WTC11 (cell line): ENCODE measurements around the gene MTFP1. TPM values are rescaled to one million over a fixed set of nuclear protein-coding genes. Genes with fewer than 3 reads are reported as not detected.

Experiments used
- ATAC-seq: fragments of 200-7000 bp; cut with Tn5 transposase; 2 replicates; pipeline ENCODE4 v1.10.0; 2021; ENCODE audit warnings: mild to moderate bottlenecking, moderate library complexity
- CTCF ChIA-PET: fragments of 300-600 bp; sonication (Branson Sonifier 250); formaldehyde crosslinking; loops from one replicate; lab custom pipeline; 2021; ENCODE audit warnings: antibody characterized with exemption; lab: Charles Lee
- POLR2A ChIA-PET: fragments of 350-600 bp; sonication (Branson Sonifier 250); formaldehyde crosslinking; loops from one replicate; lab custom pipeline; 2021; ENCODE audit warnings: antibody characterized with exemption; lab: Charles Lee
- DNase-seq: peaks from one replicate; pipeline ENCODE4 v3.0.0; 2021; ENCODE audit warnings: low spot score
- H3K27ac Mint-ChIP-seq: 2 replicates; pipeline ENCODE4 v1.8.0; 2021; ENCODE audit warnings: mixed read lengths
- H3K27me3 Mint-ChIP-seq: 2 replicates; pipeline ENCODE4 v1.8.0; 2021; ENCODE audit warnings: low read depth, mild to moderate bottlenecking, moderate library complexity, mixed read lengths
- H3K36me3 Mint-ChIP-seq: 2 replicates; pipeline ENCODE4 v1.8.0; 2021; ENCODE audit warnings: mixed read lengths
- H3K4me1 Mint-ChIP-seq: 2 replicates; pipeline ENCODE4 v1.8.0; 2022; ENCODE audit warnings: mixed read lengths
- H3K4me3 Mint-ChIP-seq: 2 replicates; pipeline ENCODE4 v1.8.0; 2021; ENCODE audit warnings: mild to moderate bottlenecking, moderate library complexity, mixed read lengths
- H3K9me3 Mint-ChIP-seq: 2 replicates; pipeline ENCODE4 v1.8.0; 2021; ENCODE audit warnings: mixed read lengths
- CBFB ChIP-seq: sonication (generic); formaldehyde crosslinking; IDR thresholded peaks from 2 replicates; pipeline ENCODE4 v1.8.1; 2022; ENCODE audit warnings: mild to moderate bottlenecking, low read depth, missing genetic modification reagents
- ELF4 ChIP-seq: sonication (generic); formaldehyde crosslinking; IDR thresholded peaks from 2 replicates; pipeline ENCODE4 v1.8.1; 2022; ENCODE audit warnings: low read depth, mild to moderate bottlenecking, moderate library complexity, missing genetic modification reagents
- FOXP1 ChIP-seq: sonication (generic); formaldehyde crosslinking; IDR thresholded peaks from 2 replicates; pipeline ENCODE4 v1.8.0; 2022; ENCODE audit warnings: missing genetic modification reagents, mild to moderate bottlenecking, moderate library complexity, borderline replicate concordance
- MYBL2 ChIP-seq: sonication (generic); formaldehyde crosslinking; IDR thresholded peaks from 2 replicates; pipeline ENCODE4 v1.8.1; 2023; ENCODE audit warnings: mild to moderate bottlenecking, moderate library complexity, missing genetic modification reagents
- NFYB ChIP-seq: sonication (generic); formaldehyde crosslinking; conservative IDR thresholded peaks from 2 replicates; pipeline ENCODE4 v1.8.0; 2022; ENCODE audit warnings: low read depth, missing genetic modification reagents
- NR3C1 ChIP-seq: sonication (generic); formaldehyde crosslinking; conservative IDR thresholded peaks from 2 replicates; pipeline ENCODE4 v1.8.1; 2023; ENCODE audit warnings: low read depth, mild to moderate bottlenecking, missing genetic modification reagents
- SMAD3 ChIP-seq: sonication (generic); formaldehyde crosslinking; IDR thresholded peaks from 2 replicates; pipeline ENCODE4 v1.8.0; 2022; ENCODE audit warnings: missing genetic modification reagents, mild to moderate bottlenecking, borderline replicate concordance
- SP1 ChIP-seq: sonication (generic); formaldehyde crosslinking; conservative IDR thresholded peaks from 2 replicates; pipeline ENCODE4 v1.8.1; 2022; ENCODE audit warnings: missing genetic modification reagents
- ZBTB21 ChIP-seq: sonication (generic); formaldehyde crosslinking; IDR thresholded peaks from 2 replicates; pipeline ENCODE4 v1.8.1; 2023; ENCODE audit warnings: mild to moderate bottlenecking, missing genetic modification reagents, borderline replicate concordance
- ZNF138 ChIP-seq: sonication (generic); formaldehyde crosslinking; conservative IDR thresholded peaks from 2 replicates; pipeline ENCODE4 v1.8.1; 2022; ENCODE audit warnings: mild to moderate bottlenecking, moderate library complexity, missing genetic modification reagents
- ZNF232 ChIP-seq: sonication (generic); formaldehyde crosslinking; IDR thresholded peaks from 2 replicates; pipeline ENCODE4 v1.8.0; 2022; ENCODE audit warnings: mild to moderate bottlenecking, missing genetic modification reagents
- total RNA-seq: library from RNA; stranded (reverse); gene quantifications from 3 replicates; pipeline ENCODE4 v1.2.3, GENCODE V29; 2021
- TF ChIP-seq, protein P1 (sequence below): sonication (generic); formaldehyde crosslinking; IDR thresholded peaks from 2 replicates; pipeline ENCODE4 v1.8.1; 2023; ENCODE audit warnings: mild to moderate bottlenecking, moderate library complexity, missing genetic modification reagents
- TF ChIP-seq, protein P2 (sequence below): sonication (generic); formaldehyde crosslinking; IDR thresholded peaks from 2 replicates; pipeline ENCODE4 v1.8.0; 2023; ENCODE audit warnings: missing genetic modification reagents
- TF ChIP-seq, protein P3 (sequence below): sonication (generic); formaldehyde crosslinking; IDR thresholded peaks from 2 replicates; pipeline ENCODE4 v1.8.0; 2023; ENCODE audit warnings: missing genetic modification reagents, mild to moderate bottlenecking, borderline replicate concordance
- TF ChIP-seq, protein P4 (sequence below): sonication (generic); formaldehyde crosslinking; IDR thresholded peaks from 2 replicates; pipeline ENCODE4 v1.8.1; 2023; ENCODE audit warnings: mild to moderate bottlenecking, missing genetic modification reagents
- TF ChIP-seq, protein P5 (sequence below): sonication (generic); formaldehyde crosslinking; IDR thresholded peaks from 2 replicates; pipeline ENCODE4 v1.8.0; 2022; ENCODE audit warnings: mild to moderate bottlenecking, missing genetic modification reagents

MTFP1 gene
- total RNA-seq, 1 experiment from 2014 or later = 75.0 TPM

DNA sequence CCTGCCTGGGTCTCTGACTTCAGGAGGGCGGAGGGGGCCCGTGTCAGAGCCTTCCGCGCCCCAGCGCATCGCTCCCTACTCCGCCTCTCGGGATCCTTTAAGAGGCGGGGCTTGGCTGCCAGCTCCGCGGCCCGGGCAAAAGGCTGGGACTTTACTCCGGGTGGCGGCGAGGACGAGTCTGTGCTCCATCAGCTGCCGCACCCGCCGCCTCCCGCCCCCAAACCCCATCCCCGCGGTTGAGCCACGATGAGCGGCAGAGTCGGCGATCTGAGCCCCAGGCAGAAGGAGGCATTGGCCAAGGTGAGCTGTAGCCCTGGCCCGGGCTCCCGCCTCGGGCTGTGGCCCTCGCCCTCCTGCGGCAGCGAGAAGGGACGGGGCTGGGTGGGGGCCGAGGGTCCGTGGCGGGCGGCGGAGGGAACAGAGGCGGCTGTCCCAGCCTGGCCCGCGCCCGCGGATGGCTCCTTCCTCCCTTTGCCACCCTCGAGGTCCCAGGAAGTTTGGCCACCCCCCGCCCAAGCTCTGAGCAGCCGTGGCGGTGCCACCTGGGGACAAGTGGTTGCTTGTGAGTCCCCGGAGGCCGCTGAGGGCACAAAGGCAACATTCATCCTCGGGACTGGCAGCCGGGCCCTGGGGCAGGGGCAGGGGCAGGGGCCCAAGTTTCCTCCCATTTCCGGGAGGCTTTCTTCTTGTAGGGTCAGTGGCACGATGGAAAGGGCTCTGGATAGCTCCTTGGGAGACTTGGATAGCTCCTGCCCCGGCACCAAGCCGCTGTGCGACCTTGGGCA, 28.5 kb upstream of the MTFP1 start, which contains the start of gene SEC14L2:
TSS of gene SEC14L2 (plus strand) at position 148 of the 785 bp plus-strand sequence. CDS start at position 247, 99 bp downstream.
- H3K4me1 Mint-ChIP-seq = peaks cover 37% of the 10 kb centered on the region
- POLR2A ChIA-PET = interaction anchor here (0.6 to 3.2 kb wide), 7 partner anchors 27 to 1030 kb away, joined by 3 to 35 read pairs (median 4); partner anchors contain the start of genes CCDC157, MTFP1 and SF3A1
- ATAC-seq = peak; percentile 84

DNA sequence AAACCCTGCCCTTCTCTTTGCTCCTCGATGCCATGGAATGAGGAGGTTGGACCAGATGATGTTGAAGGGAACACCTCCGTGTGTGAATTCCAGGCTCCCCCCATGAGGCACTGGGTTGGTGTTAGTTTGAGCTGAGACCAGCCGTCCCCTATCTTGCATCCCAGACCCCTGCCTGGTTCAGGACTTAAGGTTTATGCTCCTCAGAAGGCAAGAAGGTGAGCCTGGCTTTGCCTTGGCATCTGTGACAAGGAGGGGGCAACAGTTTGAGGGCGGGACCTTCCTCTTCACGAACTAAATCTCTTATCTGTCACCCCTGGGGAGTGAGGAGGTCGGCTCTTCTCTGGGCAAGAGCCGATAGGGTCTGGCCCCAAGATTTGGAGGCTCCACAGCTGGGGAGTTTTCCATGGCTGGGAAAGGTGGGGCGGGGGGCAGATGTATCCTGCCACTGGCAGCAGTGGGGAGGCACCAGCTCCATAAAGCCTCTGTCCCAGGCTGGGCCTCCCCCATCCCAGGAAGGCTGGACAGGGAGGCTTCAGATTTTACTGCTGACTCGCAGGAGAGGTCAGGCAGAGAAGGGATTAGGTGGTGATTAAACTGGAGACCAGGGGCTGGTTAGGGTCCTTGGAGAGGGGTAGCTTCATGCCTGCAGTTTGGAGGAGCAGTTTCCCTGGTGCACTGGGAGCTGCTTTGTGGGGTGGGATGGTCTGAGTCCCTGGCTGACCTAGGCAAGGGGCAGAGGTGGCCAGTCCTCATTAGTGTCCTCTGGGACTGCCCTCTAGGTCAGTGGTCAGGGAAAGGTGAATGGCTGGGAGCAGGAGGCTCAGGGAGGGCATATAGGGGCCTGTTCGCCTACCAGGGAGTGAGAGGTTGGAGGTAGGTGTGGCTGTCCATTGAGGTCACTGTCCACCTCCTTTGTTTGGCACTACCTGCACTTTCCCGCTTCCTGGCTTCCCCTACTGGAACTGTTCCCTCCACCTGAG, 27.6 kb upstream of the MTFP1 start:
- no peak overlapping the region for H3K27ac Mint-ChIP-seq
- ATAC-seq (peak; percentile 3; the same call in 1 of the 2 replicates), DNase-seq (no peak)
- H3K36me3 Mint-ChIP-seq = no peaks in the 10 kb centered on the region
- H3K27me3 Mint-ChIP-seq = peaks cover 64% of the 10 kb centered on the region
- no peaks in the 10 kb centered on the region for H3K9me3 Mint-ChIP-seq
- ChIA-PET CTCF (interaction anchor here (1.9 to 4.1 kb wide), 5 partner anchors 10 to 110 kb away, joined by 8 to 56 read pairs (median 23); partner anchors contain the start of genes CASTOR1, CCDC157, MTFP1 and RNF215), POLR2A (interaction anchor here (0.6 to 3.2 kb wide), 5 partner anchors 16 to 514 kb away, joined by 3 to 35 read pairs (median 4); partner anchors contain the start of genes CCDC157, MTFP1 and SF3A1)
- peak overlapping the region; percentile 67 for H3K4me3 Mint-ChIP-seq
- H3K4me1 Mint-ChIP-seq = peaks cover 36% of the 10 kb centered on the region
- TF ChIP-seq, protein P1, sequence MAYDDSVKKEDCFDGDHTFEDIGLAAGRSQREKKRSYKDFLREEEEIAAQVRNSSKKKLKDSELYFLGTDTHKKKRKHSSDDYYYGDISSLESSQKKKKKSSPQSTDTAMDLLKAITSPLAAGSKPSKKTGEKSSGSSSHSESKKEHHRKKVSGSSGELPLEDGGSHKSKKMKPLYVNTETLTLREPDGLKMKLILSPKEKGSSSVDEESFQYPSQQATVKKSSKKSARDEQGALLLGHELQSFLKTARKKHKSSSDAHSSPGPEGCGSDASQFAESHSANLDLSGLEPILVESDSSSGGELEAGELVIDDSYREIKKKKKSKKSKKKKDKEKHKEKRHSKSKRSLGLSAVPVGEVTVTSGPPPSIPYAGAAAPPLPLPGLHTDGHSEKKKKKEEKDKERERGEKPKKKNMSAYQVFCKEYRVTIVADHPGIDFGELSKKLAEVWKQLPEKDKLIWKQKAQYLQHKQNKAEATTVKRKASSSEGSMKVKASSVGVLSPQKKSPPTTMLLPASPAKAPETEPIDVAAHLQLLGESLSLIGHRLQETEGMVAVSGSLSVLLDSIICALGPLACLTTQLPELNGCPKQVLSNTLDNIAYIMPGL (CRISPR knock-in tag) = no peak
- no peak for TF ChIP-seq NR3C1 (CRISPR knock-in tag)
- TF ChIP-seq NFYB (CRISPR knock-in tag) = no peak
- TF ChIP-seq, protein P2, sequence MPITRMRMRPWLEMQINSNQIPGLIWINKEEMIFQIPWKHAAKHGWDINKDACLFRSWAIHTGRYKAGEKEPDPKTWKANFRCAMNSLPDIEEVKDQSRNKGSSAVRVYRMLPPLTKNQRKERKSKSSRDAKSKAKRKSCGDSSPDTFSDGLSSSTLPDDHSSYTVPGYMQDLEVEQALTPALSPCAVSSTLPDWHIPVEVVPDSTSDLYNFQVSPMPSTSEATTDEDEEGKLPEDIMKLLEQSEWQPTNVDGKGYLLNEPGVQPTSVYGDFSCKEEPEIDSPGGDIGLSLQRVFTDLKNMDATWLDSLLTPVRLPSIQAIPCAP (CRISPR knock-in tag) = no peak
- no peak for TF ChIP-seq ZNF232 (CRISPR knock-in tag)
- TF ChIP-seq ZNF138 (CRISPR knock-in tag) = no peak
- TF ChIP-seq SP1 (CRISPR knock-in tag) = no peak
- no peak for TF ChIP-seq ELF4 (CRISPR knock-in tag)
- no peak for TF ChIP-seq CBFB
- TF ChIP-seq, protein P3, sequence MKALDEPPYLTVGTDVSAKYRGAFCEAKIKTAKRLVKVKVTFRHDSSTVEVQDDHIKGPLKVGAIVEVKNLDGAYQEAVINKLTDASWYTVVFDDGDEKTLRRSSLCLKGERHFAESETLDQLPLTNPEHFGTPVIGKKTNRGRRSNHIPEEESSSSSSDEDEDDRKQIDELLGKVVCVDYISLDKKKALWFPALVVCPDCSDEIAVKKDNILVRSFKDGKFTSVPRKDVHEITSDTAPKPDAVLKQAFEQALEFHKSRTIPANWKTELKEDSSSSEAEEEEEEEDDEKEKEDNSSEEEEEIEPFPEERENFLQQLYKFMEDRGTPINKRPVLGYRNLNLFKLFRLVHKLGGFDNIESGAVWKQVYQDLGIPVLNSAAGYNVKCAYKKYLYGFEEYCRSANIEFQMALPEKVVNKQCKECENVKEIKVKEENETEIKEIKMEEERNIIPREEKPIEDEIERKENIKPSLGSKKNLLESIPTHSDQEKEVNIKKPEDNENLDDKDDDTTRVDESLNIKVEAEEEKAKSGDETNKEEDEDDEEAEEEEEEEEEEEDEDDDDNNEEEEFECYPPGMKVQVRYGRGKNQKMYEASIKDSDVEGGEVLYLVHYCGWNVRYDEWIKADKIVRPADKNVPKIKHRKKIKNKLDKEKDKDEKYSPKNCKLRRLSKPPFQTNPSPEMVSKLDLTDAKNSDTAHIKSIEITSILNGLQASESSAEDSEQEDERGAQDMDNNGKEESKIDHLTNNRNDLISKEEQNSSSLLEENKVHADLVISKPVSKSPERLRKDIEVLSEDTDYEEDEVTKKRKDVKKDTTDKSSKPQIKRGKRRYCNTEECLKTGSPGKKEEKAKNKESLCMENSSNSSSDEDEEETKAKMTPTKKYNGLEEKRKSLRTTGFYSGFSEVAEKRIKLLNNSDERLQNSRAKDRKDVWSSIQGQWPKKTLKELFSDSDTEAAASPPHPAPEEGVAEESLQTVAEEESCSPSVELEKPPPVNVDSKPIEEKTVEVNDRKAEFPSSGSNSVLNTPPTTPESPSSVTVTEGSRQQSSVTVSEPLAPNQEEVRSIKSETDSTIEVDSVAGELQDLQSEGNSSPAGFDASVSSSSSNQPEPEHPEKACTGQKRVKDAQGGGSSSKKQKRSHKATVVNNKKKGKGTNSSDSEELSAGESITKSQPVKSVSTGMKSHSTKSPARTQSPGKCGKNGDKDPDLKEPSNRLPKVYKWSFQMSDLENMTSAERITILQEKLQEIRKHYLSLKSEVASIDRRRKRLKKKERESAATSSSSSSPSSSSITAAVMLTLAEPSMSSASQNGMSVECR (CRISPR knock-in tag) = no peak
- TF ChIP-seq, protein P4, sequence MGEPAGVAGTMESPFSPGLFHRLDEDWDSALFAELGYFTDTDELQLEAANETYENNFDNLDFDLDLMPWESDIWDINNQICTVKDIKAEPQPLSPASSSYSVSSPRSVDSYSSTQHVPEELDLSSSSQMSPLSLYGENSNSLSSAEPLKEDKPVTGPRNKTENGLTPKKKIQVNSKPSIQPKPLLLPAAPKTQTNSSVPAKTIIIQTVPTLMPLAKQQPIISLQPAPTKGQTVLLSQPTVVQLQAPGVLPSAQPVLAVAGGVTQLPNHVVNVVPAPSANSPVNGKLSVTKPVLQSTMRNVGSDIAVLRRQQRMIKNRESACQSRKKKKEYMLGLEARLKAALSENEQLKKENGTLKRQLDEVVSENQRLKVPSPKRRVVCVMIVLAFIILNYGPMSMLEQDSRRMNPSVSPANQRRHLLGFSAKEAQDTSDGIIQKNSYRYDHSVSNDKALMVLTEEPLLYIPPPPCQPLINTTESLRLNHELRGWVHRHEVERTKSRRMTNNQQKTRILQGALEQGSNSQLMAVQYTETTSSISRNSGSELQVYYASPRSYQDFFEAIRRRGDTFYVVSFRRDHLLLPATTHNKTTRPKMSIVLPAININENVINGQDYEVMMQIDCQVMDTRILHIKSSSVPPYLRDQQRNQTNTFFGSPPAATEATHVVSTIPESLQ = no peak

More for the DNA sequence above, 28.5 kb upstream of the MTFP1 start, which contains the start of gene SEC14L2:
- Mint-ChIP-seq H3K4me3 (peak within 1 kb of the TSS; percentile 85), H3K36me3 (no peaks in the 10 kb centered on the region), H3K27me3 (peaks cover 64% of the 10 kb centered on the region), H3K9me3 (no peaks in the 10 kb centered on the region), H3K27ac (no peak within 1 kb of the TSS)
- TF ChIP-seq, protein P5, sequence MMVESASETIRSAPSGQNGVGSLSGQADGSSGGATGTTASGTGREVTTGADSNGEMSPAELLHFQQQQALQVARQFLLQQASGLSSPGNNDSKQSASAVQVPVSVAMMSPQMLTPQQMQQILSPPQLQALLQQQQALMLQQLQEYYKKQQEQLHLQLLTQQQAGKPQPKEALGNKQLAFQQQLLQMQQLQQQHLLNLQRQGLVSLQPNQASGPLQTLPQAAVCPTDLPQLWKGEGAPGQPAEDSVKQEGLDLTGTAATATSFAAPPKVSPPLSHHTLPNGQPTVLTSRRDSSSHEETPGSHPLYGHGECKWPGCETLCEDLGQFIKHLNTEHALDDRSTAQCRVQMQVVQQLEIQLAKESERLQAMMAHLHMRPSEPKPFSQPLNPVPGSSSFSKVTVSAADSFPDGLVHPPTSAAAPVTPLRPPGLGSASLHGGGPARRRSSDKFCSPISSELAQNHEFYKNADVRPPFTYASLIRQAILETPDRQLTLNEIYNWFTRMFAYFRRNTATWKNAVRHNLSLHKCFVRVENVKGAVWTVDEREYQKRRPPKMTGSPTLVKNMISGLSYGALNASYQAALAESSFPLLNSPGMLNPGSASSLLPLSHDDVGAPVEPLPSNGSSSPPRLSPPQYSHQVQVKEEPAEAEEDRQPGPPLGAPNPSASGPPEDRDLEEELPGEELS (CRISPR knock-in tag) = peak; percentile 80
- TF ChIP-seq ZNF232 (CRISPR knock-in tag) = no peak
- 0 out of 2 replicates have a peak, but pooled peaks have one; percentile 49 for TF ChIP-seq CBFB
- TF ChIP-seq FOXP1 (CRISPR knock-in tag) = peak; percentile 35; the same call in 1 of the 2 replicates
- TF ChIP-seq ZBTB21 (CRISPR knock-in tag) = peak; percentile 43; the same call in 1 of the 2 replicates
- no peak for TF ChIP-seq MYBL2 (CRISPR knock-in tag)
- peak; percentile 31; the same call in 1 of the 2 replicates for TF ChIP-seq SMAD3 (CRISPR knock-in tag)
- CTCF ChIA-PET = interaction anchor here (0.8 to 4.1 kb wide), 7 partner anchors 9 to 109 kb away, joined by 3 to 56 read pairs (median 16); partner anchors contain the start of genes CASTOR1, CCDC157, MTFP1 and RNF215
- DNase-seq = peak; percentile 76
